Thyroid gland (tissue), 4 donors: ENCODE data around the gene NFATC2IP.

Experiments used
- CTCF ChIP-seq, 6 experiments: fragments of 200-600 bp in 3 of 6; fragments of 450-650 bp in 3 of 6; sonication (generic) in 3 of 6; IDR thresholded peaks; one replicate each; pipeline ENCODE4 v1.5.1; 2016 to 2019; ENCODE audit warnings: antibody characterized with exemption in 6 of 6, mild to moderate bottlenecking in 2 of 6, inconsistent platforms in 1 of 6, moderate library complexity in 1 of 6
- POLR2A ChIP-seq, 2 donors: fragments of 450-650 bp; IDR thresholded peaks; one replicate each; pipeline ENCODE4 v1.6.1; 2017; ENCODE audit warnings: antibody characterized with exemption in 2 of 2, mild to moderate bottlenecking in 2 of 2, moderate library complexity in 1 of 2

GRCh38 chr16:28982418-28982817 is 31.7 kb downstream of the NFATC2IP start:
- TF ChIP-seq POLR2A (IDR thresholded peaks at IDR 0.05) (no peak), CTCF (IDR thresholded peaks at IDR 0.05) (no peak)
